ENCODE data around the gene EXTL2. TPM values are rescaled to one million over a fixed set of nuclear protein-coding genes. Genes with fewer than 3 reads are reported as not detected.

Gene EXTL2
- polyA plus RNA-seq, 1 donor (not counting 4 experiments of a cell fraction or from before 2014, with no cell fraction given): 20.2 TPM

- no peak for FAIRE-seq
- dilution Hi-C loops (cut with MboI; ENCODE audit: extremely low pct_ligation_motif_present, low sequenced_read_pairs): no loop called here
These were observed 18.4 kb downstream of the EXTL2 start for GRCh38 chr1:100876291-100876690.

GRCh38 chr1:100875228-100875627, 19.4 kb downstream of the EXTL2 start:
- Histone ChIP-seq H3K9me1 (ENCODE audit: control insufficient read depth, extremely low read depth, insufficient read depth, low read length) (no peaks in the 10 kb centered on the region), H3K27ac (ENCODE audit: control insufficient read depth, insufficient read depth, low read length) (no peak overlapping the region), H2AFZ (ENCODE audit: control insufficient read depth, low read length) (no peak overlapping the region), H3K9ac (ENCODE audit: control insufficient read depth, extremely low read depth, insufficient read depth, low read length) (no peak overlapping the region), H3K4me3 (ENCODE audit: control insufficient read depth in 2 of 3, extremely low read depth in 1 of 3, insufficient read depth in 2 of 3, low read depth in 1 of 3, low read length in 3 of 3) (no peak overlapping the region), H3K9me3 (ENCODE audit: control insufficient read depth, low read depth, low read length) (no peaks in the 10 kb centered on the region), H4K20me1 (ENCODE audit: control insufficient read depth, extremely low read depth, insufficient read depth, low read length) (no peaks in the 10 kb centered on the region), H3K79me2 (ENCODE audit: control insufficient read depth, insufficient read depth, low read length) (no peaks in the 10 kb centered on the region), H3K4me1 (ENCODE audit: control insufficient read depth, extremely low read depth, insufficient read depth, low read length) (no peaks in the 10 kb centered on the region), H3K4me2 (ENCODE audit: control insufficient read depth, extremely low read depth, insufficient read depth, low read depth, low read length) (no peak overlapping the region), H3K27me3 (ENCODE audit: control insufficient read depth, extremely low read depth, insufficient read depth, low read length) (no peaks in the 10 kb centered on the region), H3K36me3 (ENCODE audit: control insufficient read depth in 2 of 2, extremely low read depth in 1 of 2, insufficient read depth in 2 of 2, low read length in 2 of 2) (no peaks in the 10 kb centered on the region)
- TF ChIP-seq CTCF (optimal IDR thresholded peaks at IDR 0.05 in 1 of 3, IDR thresholded peaks at IDR 0.05 in 1 of 3, conservative IDR thresholded peaks at IDR 0.05 in 1 of 3; ENCODE audit: extremely low read depth in 1 of 3, insufficient read depth in 2 of 3, low read length in 3 of 3): no peak
- no peak for TF ChIP-seq EZH2 (IDR thresholded peaks at IDR 0.05; ENCODE audit: low read length)
- FAIRE-seq (no peak), DNase-seq (ENCODE audit: low read depth, low spot score) (no peak)
- dilution Hi-C loops (cut with MboI; ENCODE audit: extremely low pct_ligation_motif_present, low sequenced_read_pairs): no loop called here

More at GRCh38 chr1:100876291-100876690, 18.4 kb downstream of the EXTL2 start:
- TF ChIP-seq EZH2 (IDR thresholded peaks at IDR 0.05; ENCODE audit: low read length) (no peak), CTCF (optimal IDR thresholded peaks at IDR 0.05 in 1 of 3, IDR thresholded peaks at IDR 0.05 in 1 of 3, conservative IDR thresholded peaks at IDR 0.05 in 1 of 3; ENCODE audit: extremely low read depth in 1 of 3, insufficient read depth in 2 of 3, low read length in 3 of 3) (no peak)
- Histone ChIP-seq H3K27me3 (ENCODE audit: control insufficient read depth, extremely low read depth, insufficient read depth, low read length) (no peaks in the 10 kb centered on the region), H3K27ac (ENCODE audit: control insufficient read depth, insufficient read depth, low read length) (no peak overlapping the region), H3K9me1 (ENCODE audit: control insufficient read depth, extremely low read depth, insufficient read depth, low read length) (no peaks in the 10 kb centered on the region), H3K36me3 (ENCODE audit: control insufficient read depth in 2 of 2, extremely low read depth in 1 of 2, insufficient read depth in 2 of 2, low read length in 2 of 2) (no peaks in the 10 kb centered on the region), H4K20me1 (ENCODE audit: control insufficient read depth, extremely low read depth, insufficient read depth, low read length) (no peaks in the 10 kb centered on the region), H3K4me3 (ENCODE audit: control insufficient read depth in 2 of 3, extremely low read depth in 1 of 3, insufficient read depth in 2 of 3, low read depth in 1 of 3, low read length in 3 of 3) (no peak overlapping the region), H3K4me1 (ENCODE audit: control insufficient read depth, extremely low read depth, insufficient read depth, low read length) (no peaks in the 10 kb centered on the region), H3K79me2 (ENCODE audit: control insufficient read depth, insufficient read depth, low read length) (no peaks in the 10 kb centered on the region), H2AFZ (ENCODE audit: control insufficient read depth, low read length) (no peak overlapping the region), H3K9ac (ENCODE audit: control insufficient read depth, extremely low read depth, insufficient read depth, low read length) (no peak overlapping the region), H3K4me2 (ENCODE audit: control insufficient read depth, extremely low read depth, insufficient read depth, low read depth, low read length) (no peak overlapping the region), H3K9me3 (ENCODE audit: control insufficient read depth, low read depth, low read length) (no peaks in the 10 kb centered on the region)
- no peak for DNase-seq (ENCODE audit: low read depth, low spot score)
